Activated naive CD8-positive, alpha-beta T cell treated with anti-CD3 and anti-CD28 coated beads, Interleukin-2, amount 10 ng/mL, durations not matched to agents 7 days and 5 days (primary cell): Measurements from ENCODE around the gene CHMP4A. TPM values are rescaled to one million over a fixed set of nuclear protein-coding genes. Genes with fewer than 3 reads are reported as not detected.
A peak's percentile ranks its signal among the peaks of the same experiment; 100 is the strongest.
"Not testable (repeated sequence)": the region's sequence is repeated elsewhere in the genome, so short reads cannot be mapped to it uniquely, and the experiment has no call there.

Experiments
- ATAC-seq: fragments of 150-1000 bp; cut with Tn5 transposase; one replicate; pipeline ENCODE4 v1.10.0; 2021; ENCODE audit warnings: low read depth, moderate library complexity
- POLR2A ChIA-PET: fragments of 350-600 bp; sonication (Branson Sonifier 250); formaldehyde crosslinking; loops from one replicate; lab custom pipeline; 2021; ENCODE audit warnings: antibody characterized with exemption; lab: Charles Lee
- DNase-seq: peaks from one replicate; pipeline ENCODE4 v3.0.0; 2021
- H3K27ac Mint-ChIP-seq: one replicate; pipeline ENCODE4 v1.8.0; 2022; ENCODE audit warnings: mild to moderate bottlenecking, mixed read lengths
- H3K27me3 Mint-ChIP-seq: one replicate; pipeline ENCODE4 v1.8.0; 2022; ENCODE audit warnings: mild to moderate bottlenecking, moderate library complexity, mixed read lengths
- H3K36me3 Mint-ChIP-seq: one replicate; pipeline ENCODE4 v1.8.0; 2021; ENCODE audit warnings: mild to moderate bottlenecking, mixed read lengths
- H3K4me1 Mint-ChIP-seq: one replicate; pipeline ENCODE4 v1.8.0; 2021; ENCODE audit warnings: mixed read lengths
- H3K4me3 Mint-ChIP-seq: one replicate; pipeline ENCODE4 v1.8.0; 2022; ENCODE audit warnings: mild to moderate bottlenecking, moderate library complexity, mixed read lengths
- H3K9me3 Mint-ChIP-seq: one replicate; pipeline ENCODE4 v1.8.0; 2021; ENCODE audit warnings: mixed read lengths
- total RNA-seq, 2 experiments: library from RNA; stranded (reverse); gene quantifications; one replicate each; pipeline ENCODE4 v1.2.3, GENCODE V29; 2021

Gene CHMP4A
- total RNA-seq, 2 experiments from 2014 or later = 93.6 to 97.8 TPM

DNA sequence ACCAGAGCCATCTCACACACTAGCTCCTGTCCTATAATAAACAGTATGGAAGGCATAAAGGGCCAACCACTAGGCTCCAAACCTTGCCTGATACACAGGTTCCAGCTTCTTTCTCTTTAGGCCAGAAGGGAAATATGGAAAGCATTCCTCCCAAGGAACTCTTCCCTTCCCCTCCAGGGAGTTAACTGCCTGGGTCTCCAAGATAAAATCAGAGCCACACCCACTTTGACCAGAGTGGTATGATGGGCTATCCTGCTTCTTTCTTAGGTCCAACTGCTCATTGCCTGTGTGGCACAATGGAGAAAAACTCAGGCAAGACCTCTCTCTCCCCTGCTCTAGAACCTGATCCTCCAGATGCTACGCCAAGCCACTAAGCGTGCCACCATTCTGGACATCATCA lies 5.7 kb downstream of the CHMP4A start:
- Mint-ChIP-seq H3K4me3 (no peak overlapping the region), H3K27me3 (no peaks in the 10 kb centered on the region), H3K27ac (no peak overlapping the region), H3K9me3 (peaks cover 7% of the 10 kb centered on the region), H3K36me3 (peaks cover 69% of the 10 kb centered on the region), H3K4me1 (peaks cover 26% of the 10 kb centered on the region)
- ATAC-seq (no peak), DNase-seq (no peak)
- POLR2A ChIA-PET = interaction anchor here (0.6 to 1.7 kb wide), 3 partner anchors 9 to 48 kb away, joined by 3 to 8 read pairs (median 3); no protein-coding TSS in a partner anchor

DNA sequence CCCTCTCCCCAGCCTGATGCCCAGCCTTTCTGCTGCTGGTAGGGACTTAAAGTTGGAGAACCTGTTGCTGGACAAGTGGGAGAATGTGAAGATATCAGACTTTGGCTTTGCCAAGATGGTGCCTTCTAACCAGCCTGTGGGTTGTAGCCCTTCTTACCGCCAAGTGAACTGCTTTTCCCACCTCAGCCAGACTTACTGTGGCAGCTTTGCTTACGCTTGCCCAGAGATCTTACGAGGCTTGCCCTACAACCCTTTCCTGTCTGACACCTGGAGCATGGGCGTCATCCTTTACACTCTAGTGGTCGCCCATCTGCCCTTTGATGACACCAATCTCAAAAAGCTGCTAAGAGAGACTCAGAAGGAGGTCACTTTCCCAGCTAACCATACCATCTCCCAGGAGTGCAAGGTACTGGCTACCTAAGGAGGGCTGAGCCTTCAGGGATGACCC lies 6.2 kb downstream of the CHMP4A start:
- peaks cover 72% of the 10 kb centered on the region for H3K36me3 Mint-ChIP-seq
- peaks cover 9% of the 10 kb centered on the region for H3K9me3 Mint-ChIP-seq
- no peaks in the 10 kb centered on the region for H3K27me3 Mint-ChIP-seq
- no peak overlapping the region for H3K4me3 Mint-ChIP-seq
- ATAC-seq = no peak
- H3K27ac Mint-ChIP-seq = no peak overlapping the region
- H3K4me1 Mint-ChIP-seq = peaks cover 24% of the 10 kb centered on the region
- POLR2A ChIA-PET = interaction anchor here (1.0 to 1.7 kb wide), 2 partner anchors 9 to 21 kb away, joined by 3 to 8 read pairs; no protein-coding TSS in a partner anchor
- no peak for DNase-seq

DNA sequence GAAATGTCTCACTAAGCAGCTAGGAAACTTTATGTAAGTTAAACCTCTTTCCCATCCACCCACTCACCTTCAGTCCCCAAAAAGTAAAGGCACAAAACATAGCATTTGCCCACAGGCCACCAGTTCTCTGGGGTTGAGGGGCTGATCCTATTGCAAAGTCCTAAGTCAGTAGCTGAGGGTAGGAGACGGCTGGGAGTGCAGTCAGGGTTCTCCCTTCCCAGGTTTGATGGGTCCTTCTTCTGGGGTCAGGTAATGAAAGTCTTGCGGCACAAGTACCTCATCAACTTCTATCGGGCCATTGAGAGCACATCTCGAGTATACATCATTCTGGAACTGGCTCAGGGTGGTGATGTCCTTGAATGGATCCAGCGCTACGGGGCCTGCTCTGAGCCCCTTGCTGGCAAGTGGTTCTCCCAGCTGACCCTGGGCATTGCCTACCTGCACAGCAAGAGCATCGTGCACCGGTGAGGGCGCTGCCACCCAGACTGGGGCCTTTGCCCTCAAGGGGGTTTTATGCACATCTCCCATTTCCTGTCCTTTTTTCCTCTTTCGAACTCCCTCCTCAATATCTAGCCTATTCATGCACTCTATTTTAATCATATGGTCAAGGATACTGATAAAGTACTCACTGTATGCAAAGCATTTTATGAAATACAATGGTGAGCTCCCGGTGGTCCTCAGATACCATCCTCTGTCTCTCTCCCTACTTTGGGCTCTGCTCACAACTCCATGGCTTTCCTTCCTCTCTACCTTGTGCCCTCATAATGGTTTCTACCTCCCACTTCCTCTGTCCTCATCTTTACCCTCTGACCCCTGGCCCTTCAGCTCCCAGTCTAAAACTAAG lies 6.8 kb downstream of the CHMP4A start:
- H3K27ac Mint-ChIP-seq = no peak overlapping the region
- H3K4me3 Mint-ChIP-seq = no peak overlapping the region
- H3K36me3 Mint-ChIP-seq = peaks cover 75% of the 10 kb centered on the region
- ATAC-seq = no peak
- POLR2A ChIA-PET = interaction anchor here (1.0 to 1.7 kb wide), 3 partner anchors 8 to 22 kb away, joined by 3 to 8 read pairs (median 7); partner anchors contain the start of gene TM9SF1
- H3K27me3 Mint-ChIP-seq = no peaks in the 10 kb centered on the region
- DNase-seq = no peak
- H3K4me1 Mint-ChIP-seq = peaks cover 19% of the 10 kb centered on the region
- peaks cover 13% of the 10 kb centered on the region for H3K9me3 Mint-ChIP-seq

DNA sequence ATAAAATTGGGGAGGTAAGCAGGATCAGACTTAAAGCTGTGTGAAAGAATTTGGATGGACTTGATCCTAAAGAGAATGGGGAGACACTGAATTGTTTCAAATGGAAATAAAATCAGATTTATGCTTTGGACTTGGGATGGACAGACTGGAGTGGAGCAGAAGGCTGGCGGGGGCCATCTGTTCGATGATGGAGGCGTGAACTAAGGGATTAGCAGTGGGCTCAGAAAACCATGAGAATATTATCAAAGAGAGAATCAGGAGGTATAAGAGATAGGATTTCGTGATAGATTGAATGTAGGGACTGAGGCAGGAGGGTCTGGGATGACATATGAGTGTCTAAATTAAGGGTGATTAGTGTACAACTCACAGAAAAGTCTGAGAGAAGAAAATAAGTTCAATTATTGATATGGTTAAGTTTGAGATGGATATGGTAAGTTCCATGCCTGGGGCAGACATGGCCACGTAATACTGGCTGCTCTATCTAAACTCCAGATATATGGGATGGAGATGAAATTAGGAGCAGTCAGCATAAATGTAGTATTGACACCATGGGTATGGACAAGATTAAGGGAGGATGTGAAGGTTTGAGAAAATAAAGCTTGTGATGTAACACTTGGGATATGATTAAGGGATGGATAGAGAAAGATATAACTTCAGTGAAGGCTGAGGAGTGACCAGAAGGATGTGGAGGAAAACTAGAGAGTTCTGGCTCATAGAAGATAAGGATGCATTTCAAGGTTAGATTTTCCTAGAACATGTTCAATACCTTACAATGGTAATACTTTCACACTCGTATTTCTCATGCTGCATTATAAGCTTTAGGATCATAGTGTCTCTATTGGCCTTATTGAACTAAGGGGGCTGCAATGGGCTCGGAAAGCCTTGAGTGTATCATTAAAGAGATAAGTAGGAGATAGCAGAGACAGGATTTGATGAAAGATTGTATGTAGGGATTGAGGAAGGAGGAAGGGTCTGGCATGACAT lies 8.8 kb downstream of the CHMP4A start:
- Mint-ChIP-seq H3K36me3 (peaks cover 79% of the 10 kb centered on the region), H3K9me3 (peaks cover 15% of the 10 kb centered on the region), H3K27ac (no peak overlapping the region), H3K4me1 (peaks cover 11% of the 10 kb centered on the region), H3K4me3 (no peak overlapping the region), H3K27me3 (no peaks in the 10 kb centered on the region)
- ATAC-seq = no peak
- no peak for DNase-seq
- POLR2A ChIA-PET = interaction anchor here (0.7 to 2.1 kb wide), 2 partner anchors 8 to 238 kb away, joined by 3 to 6 read pairs; partner anchors contain the start of genes CHMP4A and SDR39U1

DNA sequence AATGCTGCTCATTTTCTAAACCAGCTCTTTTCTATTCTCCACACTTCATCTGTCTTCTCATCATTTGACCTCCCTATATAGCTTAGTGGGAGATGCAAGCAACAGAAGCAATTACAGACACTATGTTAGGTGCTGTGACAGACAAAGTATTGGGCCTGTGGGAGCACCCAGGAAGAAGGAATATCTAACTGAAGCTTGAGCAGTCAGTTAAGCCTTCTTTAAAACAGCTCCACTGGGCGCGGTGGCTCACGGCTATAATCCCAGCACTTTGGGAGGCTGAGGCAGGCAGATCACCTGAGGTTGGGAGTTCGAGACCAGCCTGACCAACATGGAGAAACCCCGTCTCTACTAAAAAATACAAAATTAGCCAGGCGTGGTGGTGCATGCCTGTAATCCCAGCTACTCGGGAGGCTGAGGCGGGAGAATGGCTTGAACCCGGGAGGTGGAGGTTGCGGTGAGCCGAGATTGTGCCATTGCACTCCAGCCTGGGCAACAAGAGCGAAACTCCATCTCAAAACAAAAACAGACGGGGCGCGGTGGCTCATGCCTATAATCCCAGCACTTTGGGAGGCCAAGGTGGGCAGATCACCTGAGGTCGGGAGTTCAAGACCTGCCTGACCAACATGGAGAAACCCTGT lies 9.9 kb downstream of the CHMP4A start:
- Mint-ChIP-seq H3K9me3 (peaks cover 18% of the 10 kb centered on the region), H3K36me3 (peaks cover 84% of the 10 kb centered on the region), H3K4me1 (peaks cover 15% of the 10 kb centered on the region)
- POLR2A ChIA-PET = interaction anchor here (2.1 kb wide), 1 partner anchor 9 kb away, joined by 6 read pairs; the partner anchor contains the start of gene CHMP4A
- not testable (repeated sequence) for DNase-seq, H3K27ac Mint-ChIP-seq, H3K27me3 Mint-ChIP-seq, ATAC-seq, H3K4me3 Mint-ChIP-seq

DNA sequence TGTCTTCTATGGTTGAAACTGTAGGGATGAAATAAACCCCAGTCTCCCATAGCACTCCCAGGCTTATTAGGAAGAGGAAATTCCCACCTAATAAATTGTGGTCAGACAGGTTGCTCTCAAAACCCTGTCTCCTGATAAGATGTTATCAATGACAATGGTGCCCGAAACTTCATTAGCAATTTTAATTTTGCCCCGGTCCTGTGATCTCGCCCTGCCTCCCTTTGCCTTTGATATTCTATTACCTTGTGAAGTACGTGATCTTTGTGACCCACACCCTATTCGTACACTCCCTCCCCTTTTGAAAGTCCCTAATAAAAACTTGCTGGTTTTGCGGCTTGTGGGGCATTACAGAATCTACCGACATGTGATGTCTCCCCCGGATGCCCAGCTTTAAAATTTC lies 10.8 kb downstream of the CHMP4A start:
- not testable (repeated sequence) for H3K27ac Mint-ChIP-seq, H3K4me3 Mint-ChIP-seq, ATAC-seq, DNase-seq, H3K27me3 Mint-ChIP-seq
- Mint-ChIP-seq H3K9me3 (peaks cover 18% of the 10 kb centered on the region), H3K4me1 (peaks cover 19% of the 10 kb centered on the region), H3K36me3 (peaks cover 78% of the 10 kb centered on the region)
- POLR2A ChIA-PET = interaction anchor here (0.6 to 2.1 kb wide), 2 partner anchors 10 to 27 kb away, joined by 5 to 6 read pairs; partner anchors contain the start of gene CHMP4A

DNA sequence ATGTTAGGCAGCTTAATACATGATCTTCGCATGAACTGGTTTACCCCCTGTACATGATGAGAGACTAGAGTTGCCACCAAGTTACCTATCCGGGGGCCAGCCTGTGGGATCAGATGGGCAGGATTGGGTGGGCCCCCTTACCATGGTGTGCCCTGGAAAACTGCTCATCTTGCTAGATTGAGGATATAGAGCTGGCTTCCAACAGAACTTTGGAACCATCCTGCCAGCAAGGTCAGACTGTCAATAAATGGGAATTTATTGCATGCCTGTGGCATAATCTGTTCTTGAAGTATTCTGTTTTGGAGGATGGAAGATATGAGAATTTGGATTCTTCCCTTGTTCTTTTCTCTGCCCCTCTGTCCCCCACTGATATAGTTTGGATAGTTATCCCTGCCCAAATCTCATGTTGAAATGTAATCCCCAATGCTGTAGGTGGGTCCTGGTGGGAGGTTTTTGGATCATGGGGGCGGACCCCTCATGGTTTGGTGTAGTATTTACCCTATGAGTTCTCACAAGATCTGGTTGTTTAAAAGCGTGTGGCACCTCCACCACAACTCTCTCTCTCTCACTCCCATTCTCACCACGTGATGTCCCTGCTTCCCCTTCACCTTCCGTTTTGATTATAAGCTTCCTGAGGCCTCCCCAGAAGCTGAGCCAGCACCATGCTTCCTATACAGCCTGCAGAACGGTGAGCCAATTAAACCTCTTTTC lies 14.3 kb downstream of the CHMP4A start:
- H3K4me1 Mint-ChIP-seq = peaks cover 31% of the 10 kb centered on the region
- H3K4me3 Mint-ChIP-seq = peak overlapping the region; percentile 21
- H3K27me3 Mint-ChIP-seq = no peaks in the 10 kb centered on the region
- POLR2A ChIA-PET = interaction anchor here (0.8 to 2.2 kb wide), 3 partner anchors 8 to 84 kb away, joined by 3 to 8 read pairs (median 7); partner anchors contain the start of genes DCAF11 and NRL
- peaks cover 18% of the 10 kb centered on the region for H3K9me3 Mint-ChIP-seq
- DNase-seq = no peak
- peaks cover 58% of the 10 kb centered on the region for H3K36me3 Mint-ChIP-seq
- H3K27ac Mint-ChIP-seq = peak overlapping the region; percentile 8
- no peak for ATAC-seq

DNA sequence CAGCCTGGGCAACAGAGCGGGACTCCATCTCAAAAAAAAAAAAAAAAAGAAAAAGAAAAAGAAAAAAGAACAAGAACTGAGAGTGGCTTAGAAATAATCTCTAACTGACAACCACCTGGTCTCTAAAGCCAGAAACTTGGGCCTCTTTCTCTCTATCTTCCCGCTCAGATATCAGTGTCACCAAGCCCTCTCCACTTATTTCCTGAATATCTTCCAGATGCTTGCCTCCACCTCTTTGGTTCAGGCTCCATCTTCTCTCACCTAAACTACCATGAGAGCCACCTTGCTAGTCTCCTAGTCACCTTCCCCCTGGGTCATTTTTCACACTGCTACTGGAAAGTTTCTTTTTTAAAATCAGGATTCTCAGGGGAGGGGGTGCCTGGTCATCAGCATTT lies 16.2 kb downstream of the CHMP4A start:
- Mint-ChIP-seq H3K4me1 (peaks cover 41% of the 10 kb centered on the region), H3K4me3 (peak overlapping the region; percentile 97), H3K9me3 (peaks cover 8% of the 10 kb centered on the region), H3K27me3 (no peaks in the 10 kb centered on the region), H3K27ac (peak overlapping the region; percentile 76), H3K36me3 (peaks cover 51% of the 10 kb centered on the region)
- POLR2A ChIA-PET = interaction anchor here (1.0 to 4.4 kb wide), 6 partner anchors 10 to 83 kb away, joined by 3 to 49 read pairs (median 10); partner anchors contain the start of genes DCAF11, IRF9, NRL and REC8
- DNase-seq (no peak), ATAC-seq (no peak)

DNA sequence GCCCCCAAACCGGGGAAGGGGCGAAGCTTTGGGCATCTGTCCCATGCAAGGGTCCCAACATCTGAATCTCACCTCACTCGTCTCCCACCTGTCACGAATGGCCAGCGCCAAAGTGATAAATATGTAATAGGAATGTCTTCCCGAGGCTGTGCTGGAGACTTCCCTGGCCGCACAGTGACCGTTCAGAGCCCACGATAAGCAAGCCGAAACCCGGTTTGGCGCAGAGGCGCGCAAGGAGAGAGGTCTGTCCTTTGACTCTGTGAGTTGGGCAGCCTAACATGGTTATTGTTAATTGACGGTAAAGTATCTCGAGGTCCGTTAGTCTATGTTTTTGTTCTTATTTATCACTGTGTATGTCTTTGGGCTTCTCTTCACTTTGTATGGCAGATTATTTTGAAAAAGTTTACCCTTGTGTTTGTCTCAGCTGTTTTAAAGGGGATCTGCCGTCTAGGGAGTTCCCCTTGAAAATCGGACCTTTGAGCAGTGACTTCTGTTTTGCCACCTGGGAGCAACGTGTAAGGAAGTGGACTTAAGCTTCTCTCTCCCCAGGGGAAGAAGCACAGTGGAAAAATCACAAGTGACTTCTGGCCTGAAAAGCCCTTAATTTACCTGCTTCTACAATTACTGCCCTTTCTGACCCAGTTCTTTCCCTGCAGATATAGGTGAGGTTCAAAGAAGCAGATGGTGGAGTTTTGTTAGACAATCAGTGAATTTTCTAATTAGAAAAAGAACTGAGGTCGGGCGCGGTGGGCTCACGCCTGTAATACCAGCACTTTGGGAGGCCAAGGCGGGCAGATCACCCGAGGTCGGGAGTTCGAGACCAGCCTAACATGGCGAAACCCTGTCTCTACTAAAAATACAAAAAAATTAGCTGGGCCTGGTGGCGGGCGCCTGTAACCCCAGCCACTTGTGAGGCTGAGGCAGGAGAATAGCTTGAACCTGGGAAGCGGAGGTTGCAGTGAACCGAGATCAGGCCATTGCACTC lies 16.9 kb downstream of the CHMP4A start:
- peaks cover 4% of the 10 kb centered on the region for H3K9me3 Mint-ChIP-seq
- H3K4me1 Mint-ChIP-seq = peaks cover 42% of the 10 kb centered on the region
- peak overlapping the region; percentile 96 for H3K27ac Mint-ChIP-seq
- peak overlapping the region; percentile 97 for H3K4me3 Mint-ChIP-seq
- no peaks in the 10 kb centered on the region for H3K27me3 Mint-ChIP-seq
- DNase-seq (no peak), ATAC-seq (peak; percentile 10)
- H3K36me3 Mint-ChIP-seq = peaks cover 46% of the 10 kb centered on the region
- POLR2A ChIA-PET = interaction anchor here (0.6 to 4.4 kb wide), 29 partner anchors 10 to 103 kb away, joined by 3 to 52 read pairs (median 7); partner anchors contain the start of genes CHMP4A, DCAF11, DHRS1 and EMC9

DNA sequence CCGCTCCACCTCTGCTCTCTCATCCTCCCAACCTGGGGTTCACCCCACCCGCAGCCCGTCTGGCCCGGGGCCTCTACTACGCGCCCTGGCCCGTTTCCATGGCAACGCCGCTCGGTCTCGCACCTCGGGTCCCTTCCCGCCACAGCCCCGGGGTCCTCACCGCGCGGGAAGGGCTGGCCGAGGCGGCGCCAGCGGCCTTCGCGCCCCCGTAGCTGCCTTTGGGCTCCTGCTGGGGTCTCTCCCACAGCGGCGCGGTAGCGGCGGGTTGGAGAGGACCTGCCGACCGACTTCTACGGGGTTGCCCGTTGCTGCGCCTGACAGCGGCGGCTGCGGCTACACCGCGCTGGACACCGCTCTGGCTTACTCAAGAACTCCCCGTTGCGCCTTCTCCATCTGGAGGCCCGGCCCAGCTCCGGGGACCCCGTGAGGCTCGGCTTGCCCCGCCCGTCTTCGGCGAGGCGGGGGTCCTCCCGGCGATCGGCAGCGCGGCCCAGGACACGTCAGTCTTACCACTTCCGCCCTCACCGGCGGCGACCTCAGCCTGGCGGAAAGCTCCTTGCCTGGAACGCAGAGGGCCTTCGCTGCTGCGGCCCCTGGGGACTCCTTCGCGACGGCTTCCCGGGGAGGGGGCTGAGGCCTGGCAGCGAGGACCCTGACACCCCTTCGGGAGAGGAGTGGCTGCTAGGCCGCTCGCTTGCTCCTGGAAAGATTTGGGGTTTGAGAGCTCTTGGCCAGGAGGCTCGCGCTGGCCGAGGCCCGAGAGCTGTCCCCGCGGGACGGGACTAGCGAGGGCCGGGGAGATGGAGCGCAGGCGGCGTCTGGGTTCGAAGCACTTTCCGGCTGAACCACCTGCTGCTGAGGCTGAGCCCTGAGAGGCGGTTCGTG lies 17.9 kb downstream of the CHMP4A start, which contains the start of gene TM9SF1:
TSS of gene TM9SF1 (minus strand) at position 256 of the 885 bp plus-strand sequence. CDS start 422 bp downstream, outside the sequence.
- H3K9me3 Mint-ChIP-seq = peaks cover 3% of the 10 kb centered on the region
- peaks cover 42% of the 10 kb centered on the region for H3K4me1 Mint-ChIP-seq
- peaks cover 40% of the 10 kb centered on the region for H3K36me3 Mint-ChIP-seq
- POLR2A ChIA-PET = interaction anchor here (0.6 to 4.4 kb wide), 30 partner anchors 9 to 113 kb away, joined by 3 to 52 read pairs (median 7); partner anchors contain the start of genes CHMP4A, DCAF11, DHRS1 and EMC9
- no peaks in the 10 kb centered on the region for H3K27me3 Mint-ChIP-seq
- peak within 1 kb of the TSS; percentile 97 for H3K4me3 Mint-ChIP-seq
- ATAC-seq (peak; percentile 93), DNase-seq (peak; percentile 93)
- H3K27ac Mint-ChIP-seq = peak within 1 kb of the TSS; percentile 96
